H9 (cell line): ENCODE measurements around the gene COX4I2. TPM values are rescaled to one million over a fixed set of nuclear protein-coding genes. Genes with fewer than 3 reads are reported as not detected.
"Not testable (repeated sequence)": the region's sequence is repeated elsewhere in the genome, so short reads cannot be mapped to it uniquely, and the experiment has no call there.

ENCODE experiments used
- DNase-seq: peaks from one replicate; pipeline ENCODE4 v3.0.0-alpha.2; 2017
- H2AFZ ChIP-seq: one replicate; pipeline ENCODE4 v1.6.1; 2013; ENCODE audit warnings: mild to moderate bottlenecking, low read length, control low read depth, moderate library complexity
- H2AK5ac ChIP-seq: 2 replicates; pipeline ENCODE4 v1.6.1; 2013; ENCODE audit warnings: low read length, control low read depth, mixed read lengths; ENCODE audit not compliant: insufficient read length
- H2BK120ac ChIP-seq: one replicate; pipeline ENCODE4 v1.6.1; 2013; ENCODE audit warnings: low read depth, mild to moderate bottlenecking, low read length, control low read depth, inconsistent platforms; ENCODE audit not compliant: poor library complexity, severe bottlenecking
- H2BK12ac ChIP-seq: 2 replicates; pipeline ENCODE4 v1.6.1; 2013; ENCODE audit warnings: low read length, control low read depth, mixed read lengths, low read depth; ENCODE audit not compliant: insufficient read length
- H2BK15ac ChIP-seq: 2 replicates; pipeline ENCODE4 v1.6.1; 2013; ENCODE audit warnings: low read depth, low read length, control low read depth
- H2BK20ac ChIP-seq: one replicate; pipeline ENCODE4 v1.6.1; 2013; ENCODE audit warnings: low read depth, mild to moderate bottlenecking, low read length, control low read depth, inconsistent platforms; ENCODE audit not compliant: poor library complexity, severe bottlenecking
- H2BK5ac ChIP-seq: 2 replicates; pipeline ENCODE4 v1.6.1; 2013; ENCODE audit warnings: low read length, control low read depth, mixed read lengths; ENCODE audit not compliant: insufficient read length
- H3K14ac ChIP-seq: 2 replicates; pipeline ENCODE4 v1.6.1; 2013; ENCODE audit warnings: low read length, control low read depth; ENCODE audit not compliant: insufficient read depth
- H3K18ac ChIP-seq: 2 replicates; pipeline ENCODE4 v1.6.1; 2013; ENCODE audit warnings: low read depth, mild to moderate bottlenecking, mixed read lengths, low read length, control low read depth; ENCODE audit not compliant: insufficient read length
- H3K23ac ChIP-seq: 2 replicates; pipeline ENCODE4 v1.6.1; 2013; ENCODE audit warnings: low read length, control low read depth, mixed read lengths, low read depth; ENCODE audit not compliant: insufficient read length
- H3K23me2 ChIP-seq: 2 replicates; pipeline ENCODE4 v1.6.1; 2013; ENCODE audit warnings: low read depth, mild to moderate bottlenecking, mixed read lengths, low read length, control low read depth; ENCODE audit not compliant: insufficient read length, poor library complexity, severe bottlenecking
- H3K27ac ChIP-seq: 2 replicates; pipeline ENCODE4 v1.5.1; 2013; ENCODE audit warnings: low read length, control low read depth, mixed read lengths, low read depth; ENCODE audit not compliant: insufficient read length
- H3K27me3 ChIP-seq: 2 replicates; pipeline ENCODE4 v1.6.1; 2013; ENCODE audit warnings: low read length, control low read depth, inconsistent platforms; ENCODE audit not compliant: insufficient read depth
- H3K4ac ChIP-seq: 2 replicates; pipeline ENCODE4 v1.6.1; 2013; ENCODE audit warnings: low read depth, mild to moderate bottlenecking, control low read depth, inconsistent platforms, low read length, moderate library complexity
- H3K4me1 ChIP-seq: 2 replicates; pipeline ENCODE4 v1.6.1; 2013; ENCODE audit warnings: low read length, control low read depth, inconsistent platforms; ENCODE audit not compliant: insufficient read depth
- H3K4me2 ChIP-seq: 2 replicates; pipeline ENCODE4 v1.6.1; 2013; ENCODE audit warnings: low read length, control low read depth, mixed read lengths; ENCODE audit not compliant: insufficient read length, insufficient read depth
- H3K56ac ChIP-seq: 2 replicates; pipeline ENCODE4 v1.6.1; 2013; ENCODE audit warnings: low read depth, mild to moderate bottlenecking, mixed read lengths, low read length, control low read depth; ENCODE audit not compliant: insufficient read length
- H3K79me1 ChIP-seq: 2 replicates; pipeline ENCODE4 v1.6.1; 2013; ENCODE audit warnings: low read depth, mild to moderate bottlenecking, moderate library complexity, low read length, control low read depth, inconsistent platforms; ENCODE audit not compliant: insufficient read depth, poor library complexity, severe bottlenecking
- H3K79me2 ChIP-seq: 2 replicates; pipeline ENCODE4 v1.6.1; 2013; ENCODE audit warnings: low read length, control low read depth, inconsistent platforms; ENCODE audit not compliant: insufficient read depth
- H3K9ac ChIP-seq: 2 replicates; pipeline ENCODE4 v1.6.1; 2013; ENCODE audit warnings: low read length, control low read depth, mixed read lengths; ENCODE audit not compliant: insufficient read length; ENCODE audit errors: extremely low read depth
- H3K9me3 ChIP-seq: one replicate; pipeline ENCODE4 v1.6.1; 2013; ENCODE audit warnings: low read depth, low read length, inconsistent platforms; ENCODE audit not compliant: control insufficient read depth
- H3T11ph ChIP-seq: one replicate; pipeline ENCODE4 v1.6.1; 2013; ENCODE audit warnings: mild to moderate bottlenecking, low read length, control low read depth, inconsistent platforms
- H4K20me1 ChIP-seq: one replicate; pipeline ENCODE4 v1.6.1; 2013; ENCODE audit not compliant: control insufficient read depth, insufficient read length, insufficient read depth
- H4K5ac ChIP-seq: 2 replicates; pipeline ENCODE4 v1.6.1; 2013; ENCODE audit warnings: low read depth, mild to moderate bottlenecking, mixed read lengths, low read length, control low read depth; ENCODE audit not compliant: insufficient read length
- H4K8ac ChIP-seq: replicated peaks from 2 replicates; pipeline ENCODE4 v1.6.1; 2013; ENCODE audit warnings: low read length, control low read depth, mixed read lengths, low read depth; ENCODE audit not compliant: insufficient read length
- H4K91ac ChIP-seq: 2 replicates; pipeline ENCODE4 v1.6.1; 2013; ENCODE audit warnings: low read depth, mild to moderate bottlenecking, moderate library complexity, mixed read lengths, low read length, control low read depth; ENCODE audit not compliant: insufficient read length
- H3K27ac Mint-ChIP-seq, 3 experiments: 2 replicates in 2 of 3; 3 replicates in 1 of 3; pipeline ENCODE4 v1.8.0; 2020 to 2021; ENCODE audit warnings: mixed read lengths in 3 of 3, mild to moderate bottlenecking in 1 of 3, moderate library complexity in 1 of 3
- H3K27me3 Mint-ChIP-seq: 2 replicates; pipeline ENCODE4 v1.8.0; 2021; ENCODE audit warnings: low read depth, mild to moderate bottlenecking, moderate library complexity, mixed read lengths
- H3K36me3 Mint-ChIP-seq, 3 experiments: 2 replicates in 2 of 3; 3 replicates in 1 of 3; pipeline ENCODE4 v1.8.0; 2020 to 2021; ENCODE audit warnings: low read depth in 3 of 3, mixed read lengths in 3 of 3; ENCODE audit not compliant: insufficient read depth in 1 of 3
- H3K4me1 Mint-ChIP-seq, 2 experiments: 2 replicates each; pipeline ENCODE4 v1.8.0; 2020; ENCODE audit warnings: mixed read lengths in 2 of 2
- H3K4me3 Mint-ChIP-seq, 2 experiments: 2 replicates in 1 of 2; 3 replicates in 1 of 2; pipeline ENCODE4 v1.8.0; 2020 to 2021; ENCODE audit warnings: mild to moderate bottlenecking in 2 of 2, mixed read lengths in 2 of 2, moderate library complexity in 1 of 2
- H3K9me3 Mint-ChIP-seq, 2 experiments: 2 replicates in 1 of 2; 3 replicates in 1 of 2; pipeline ENCODE4 v1.8.0; 2020; ENCODE audit warnings: mild to moderate bottlenecking in 2 of 2, mixed read lengths in 2 of 2, moderate library complexity in 1 of 2
- WGBS: extraction: QIAGEN DNeasy Blood & Tissue Kit; methylation state at CpG from one replicate; pipeline ENCODE4 v1.1.7; 2013; ENCODE audit warnings: missing lambda C conversion rate, low lambda C conversion rate, mixed read lengths; ENCODE audit not compliant: insufficient read length; ENCODE audit errors: extremely low coverage; 5-methylcytosine and 5-hydroxymethylcytosine counted together
- total RNA-seq: library from RNA; stranded (reverse); gene quantifications from 2 replicates; pipeline ENCODE4 v1.2.1, GENCODE V29; 2021
- TF ChIP-seq, protein P1 (sequence below): fragments of 200-600 bp; sonication (generic); conservative IDR thresholded peaks from 3 replicates; pipeline ENCODE4 v1.8.0; 2021; ENCODE audit warnings: antibody characterized with exemption, mild to moderate bottlenecking

COX4I2 gene
- total RNA-seq, 1 experiment from 2014 or later = not detected

DNA sequence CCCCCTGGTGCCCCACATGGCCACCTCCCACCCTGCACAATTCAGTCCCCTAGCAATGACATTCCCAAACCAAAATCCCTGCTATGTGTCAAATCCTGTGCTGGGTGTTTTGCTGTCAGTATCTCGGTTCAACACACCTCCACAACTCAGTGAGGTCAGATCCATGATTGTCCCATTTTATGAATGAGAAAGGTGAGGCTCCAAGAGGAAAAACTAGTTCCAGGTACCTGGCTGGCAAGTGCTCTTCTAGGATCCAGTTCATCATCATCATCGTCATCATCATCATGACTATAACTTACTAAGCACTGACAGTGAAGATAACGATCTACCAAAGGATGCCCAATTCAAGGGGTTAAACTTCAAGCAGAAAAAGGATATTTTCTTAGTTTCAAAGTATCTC, 17.5 kb upstream of the COX4I2 start:
- no peak overlapping the region for H4K8ac ChIP-seq
- no peaks in the 10 kb centered on the region; a peak in 1 of 7 replicates for H3K36me3 Mint-ChIP-seq
- no peak overlapping the region for H2BK12ac ChIP-seq
- no peaks in the 10 kb centered on the region for H3K23me2 ChIP-seq
- no CpG with 5 or more reads among the region's 3 CpGs for WGBS
- no peak overlapping the region for H3K18ac ChIP-seq
- H3K27me3 ChIP-seq = no peaks in the 10 kb centered on the region
- no peak overlapping the region for H2BK15ac ChIP-seq
- no peak overlapping the region for H3K4me2 ChIP-seq
- H2AFZ ChIP-seq = no peak overlapping the region
- H3K79me1 ChIP-seq = no peaks in the 10 kb centered on the region
- no peaks in the 10 kb centered on the region for H3K4me1 ChIP-seq
- H2BK20ac ChIP-seq = no peak overlapping the region
- no peak overlapping the region for H3K14ac ChIP-seq
- no peak overlapping the region for H3K4ac ChIP-seq
- no peak overlapping the region for H4K5ac ChIP-seq
- no peak overlapping the region for H2BK5ac ChIP-seq
- no peak overlapping the region for H3K56ac ChIP-seq
- H3K4me3 Mint-ChIP-seq = no peak overlapping the region
- H3K9me3 ChIP-seq = no peaks in the 10 kb centered on the region
- DNase-seq = no peak
- H4K91ac ChIP-seq = no peak overlapping the region
- H2BK120ac ChIP-seq = no peak overlapping the region
- peaks cover 15% of the 10 kb centered on the region for H3K27me3 Mint-ChIP-seq
- H2AK5ac ChIP-seq = no peak overlapping the region
- TF ChIP-seq, protein P1, sequence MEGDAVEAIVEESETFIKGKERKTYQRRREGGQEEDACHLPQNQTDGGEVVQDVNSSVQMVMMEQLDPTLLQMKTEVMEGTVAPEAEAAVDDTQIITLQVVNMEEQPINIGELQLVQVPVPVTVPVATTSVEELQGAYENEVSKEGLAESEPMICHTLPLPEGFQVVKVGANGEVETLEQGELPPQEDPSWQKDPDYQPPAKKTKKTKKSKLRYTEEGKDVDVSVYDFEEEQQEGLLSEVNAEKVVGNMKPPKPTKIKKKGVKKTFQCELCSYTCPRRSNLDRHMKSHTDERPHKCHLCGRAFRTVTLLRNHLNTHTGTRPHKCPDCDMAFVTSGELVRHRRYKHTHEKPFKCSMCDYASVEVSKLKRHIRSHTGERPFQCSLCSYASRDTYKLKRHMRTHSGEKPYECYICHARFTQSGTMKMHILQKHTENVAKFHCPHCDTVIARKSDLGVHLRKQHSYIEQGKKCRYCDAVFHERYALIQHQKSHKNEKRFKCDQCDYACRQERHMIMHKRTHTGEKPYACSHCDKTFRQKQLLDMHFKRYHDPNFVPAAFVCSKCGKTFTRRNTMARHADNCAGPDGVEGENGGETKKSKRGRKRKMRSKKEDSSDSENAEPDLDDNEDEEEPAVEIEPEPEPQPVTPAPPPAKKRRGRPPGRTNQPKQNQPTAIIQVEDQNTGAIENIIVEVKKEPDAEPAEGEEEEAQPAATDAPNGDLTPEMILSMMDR = no peak
- H3T11ph ChIP-seq = no peak overlapping the region
- no peaks in the 10 kb centered on the region for H3K79me2 ChIP-seq
- H3K23ac ChIP-seq = no peak overlapping the region
- H3K27ac Mint-ChIP-seq = peak overlapping the region in 1 of 3 experiments; percentile 67; a peak in 1 of 7 replicates
- H4K20me1 ChIP-seq = no peaks in the 10 kb centered on the region
- no peak overlapping the region for H3K27ac ChIP-seq
- H3K4me1 Mint-ChIP-seq = 0 out of 4 replicates have a peak, but pooled peaks cover 0 to 2% of the 10 kb centered on the region in 2 experiments
- no peak overlapping the region for H3K9ac ChIP-seq
- H3K9me3 Mint-ChIP-seq = no peaks in the 10 kb centered on the region; a peak in 1 of 5 replicates

DNA sequence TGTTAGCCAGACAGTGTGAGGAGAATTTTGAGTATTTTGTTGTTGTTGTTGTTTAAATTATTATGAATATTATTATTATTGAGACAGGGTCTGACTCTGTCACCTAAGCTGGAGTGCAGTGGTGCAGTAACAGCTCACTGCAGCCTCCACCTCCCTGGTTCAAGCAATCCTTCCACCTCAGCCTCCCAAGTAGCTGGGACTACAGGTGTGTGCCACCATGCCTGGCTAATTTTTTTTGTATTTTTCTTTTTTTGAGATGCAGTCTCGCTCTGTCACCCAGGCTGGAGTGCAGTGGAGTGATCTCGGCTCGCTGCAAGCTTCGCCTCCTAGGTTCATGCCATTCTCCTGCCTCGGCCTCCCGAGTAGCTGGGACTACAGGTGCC, 14.6 kb upstream of the COX4I2 start:
- not testable (repeated sequence) for H2AFZ ChIP-seq, H3K27ac Mint-ChIP-seq, H3K27me3 ChIP-seq, H3K4me1 Mint-ChIP-seq, H2BK15ac ChIP-seq, H4K91ac ChIP-seq, H3K79me1 ChIP-seq, H3K9me3 Mint-ChIP-seq, H2BK120ac ChIP-seq, H3K4me3 Mint-ChIP-seq, H3K23ac ChIP-seq, H2BK20ac ChIP-seq, DNase-seq, H3K56ac ChIP-seq, H3K27ac ChIP-seq, H4K5ac ChIP-seq, H3T11ph ChIP-seq, H3K36me3 Mint-ChIP-seq, H3K9ac ChIP-seq, H4K8ac ChIP-seq, H3K14ac ChIP-seq, H4K20me1 ChIP-seq, H3K9me3 ChIP-seq, H2BK5ac ChIP-seq, H3K4me1 ChIP-seq, H2BK12ac ChIP-seq, H2AK5ac ChIP-seq, H3K4ac ChIP-seq, H3K27me3 Mint-ChIP-seq, H3K23me2 ChIP-seq, H3K79me2 ChIP-seq, H3K4me2 ChIP-seq, H3K18ac ChIP-seq
- no CpG with 5 or more reads among the region's 6 CpGs for WGBS
